Kidney tubule cell (primary cell): Measurements from ENCODE around the gene DCLK1.
A peak's percentile ranks its signal among the peaks of the same experiment; 100 is the strongest.

Source experiments
- DNase-seq: peaks from one replicate; pipeline ENCODE4 v3.0.0-alpha.2; 2018; ENCODE audit warnings: low spot score

DCLK1 gene

GRCh38 chr13:36038785-36039555 is 92.2 kb downstream of the DCLK1 start:
- DNase-seq = peak; percentile 41

DNA sequence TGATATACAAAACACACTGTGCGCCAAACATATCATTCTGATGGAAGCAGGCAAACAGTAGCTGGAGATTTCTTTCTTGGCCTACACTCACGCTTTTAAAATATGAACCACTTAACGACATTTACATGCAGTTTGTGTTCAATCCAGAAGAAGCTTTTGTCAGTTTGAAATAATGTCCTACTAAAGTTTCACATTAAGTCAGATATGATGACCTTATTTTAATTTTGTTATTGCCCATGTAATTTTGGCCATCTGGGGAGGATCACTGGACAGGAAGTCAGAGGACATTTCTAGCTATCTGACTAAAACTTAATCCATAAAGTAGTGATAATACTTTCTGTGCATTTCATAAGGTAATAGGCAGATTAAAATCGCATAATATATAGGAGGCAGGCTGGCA is 98.1 kb downstream of the DCLK1 start:
- DNase-seq = no peak

DNA sequence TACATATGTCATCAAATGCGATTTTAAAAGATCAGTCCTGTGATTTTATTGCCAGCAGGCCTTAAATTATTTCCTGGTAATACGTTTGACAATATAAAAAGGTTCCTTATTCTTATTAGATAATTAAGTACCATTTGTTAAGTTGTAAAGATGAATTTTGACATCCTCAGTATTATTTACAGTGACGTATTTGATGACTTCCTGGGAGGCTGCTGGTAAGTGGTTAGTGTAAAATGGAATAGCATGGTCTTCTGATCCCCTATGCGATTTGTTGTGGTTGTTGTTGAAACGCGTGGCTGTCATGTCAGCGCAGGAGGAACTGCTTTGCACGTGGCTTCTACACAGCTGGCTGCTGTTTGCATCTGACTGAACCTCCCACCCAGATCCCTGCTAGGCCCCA is 99.7 kb downstream of the DCLK1 start:
- DNase-seq = no peak

DNA sequence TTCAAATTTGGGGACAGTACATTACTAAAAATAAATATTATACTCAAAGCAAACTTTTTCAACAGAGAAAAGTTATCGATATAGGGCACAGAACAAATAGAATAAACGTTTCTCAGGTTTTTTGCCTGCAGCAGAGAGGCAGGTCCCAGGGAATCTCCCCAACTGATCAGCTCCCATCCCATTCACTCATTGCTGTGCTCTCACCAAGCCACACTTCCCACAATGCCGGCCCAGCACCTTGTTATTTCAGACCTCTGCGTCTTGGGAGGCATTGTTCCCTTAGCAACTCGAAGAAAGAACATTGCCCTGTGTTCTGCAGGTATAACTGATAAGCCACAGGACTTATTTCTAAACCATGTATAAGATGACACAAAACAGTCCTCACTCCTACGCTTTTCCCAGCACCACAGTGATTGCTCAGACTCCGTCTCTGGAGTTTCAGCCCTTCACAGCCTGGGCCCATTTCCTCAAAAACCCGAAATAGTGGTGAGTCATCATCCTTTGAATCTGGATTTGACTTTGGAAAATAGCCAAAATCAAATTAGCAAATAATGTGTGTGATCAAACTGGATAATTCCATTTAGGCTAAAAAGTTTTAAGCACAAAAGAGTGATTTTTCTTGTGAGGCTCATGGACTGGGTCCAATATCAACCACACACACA is 100.4 kb downstream of the DCLK1 start:
- DNase-seq = no peak

- DNase-seq = no peak
Measured at GRCh38 chr13:36029166-36029565, 102.0 kb downstream of the DCLK1 start.

DNA sequence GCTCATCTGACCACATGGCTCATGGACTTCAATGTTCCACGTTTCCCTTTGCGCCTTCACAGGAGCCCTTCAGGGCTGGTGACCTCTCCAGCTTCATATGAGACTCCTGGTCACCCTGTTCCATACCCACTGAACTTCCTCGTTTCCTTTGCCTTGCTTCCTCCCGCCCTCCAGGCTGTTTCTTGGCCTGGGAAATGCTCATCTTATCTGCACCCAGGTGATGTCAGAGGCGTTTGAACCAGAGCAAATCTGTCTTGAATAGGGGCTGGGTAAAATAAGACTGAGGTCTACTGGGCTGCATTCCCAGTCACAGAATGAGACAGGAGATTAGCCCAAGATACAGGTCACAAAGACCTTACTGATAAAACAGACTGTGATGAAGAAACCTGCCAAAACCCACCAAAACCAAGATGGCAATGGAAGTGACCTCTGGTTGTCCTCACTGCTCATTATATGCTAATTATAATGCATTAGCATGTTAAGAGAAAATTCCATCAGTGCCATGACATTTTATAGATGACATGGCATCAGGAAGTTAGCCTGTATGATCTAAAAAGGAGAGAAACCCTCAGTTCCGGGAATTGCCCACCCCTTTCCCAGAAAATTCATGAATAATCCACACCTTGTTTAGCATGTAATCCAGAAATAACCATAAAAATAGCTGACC is 102.7 kb downstream of the DCLK1 start:
- DNase-seq = no peak

GRCh38 chr13:36026531-36026930 is 104.7 kb downstream of the DCLK1 start:
- DNase-seq = no peak

DNA sequence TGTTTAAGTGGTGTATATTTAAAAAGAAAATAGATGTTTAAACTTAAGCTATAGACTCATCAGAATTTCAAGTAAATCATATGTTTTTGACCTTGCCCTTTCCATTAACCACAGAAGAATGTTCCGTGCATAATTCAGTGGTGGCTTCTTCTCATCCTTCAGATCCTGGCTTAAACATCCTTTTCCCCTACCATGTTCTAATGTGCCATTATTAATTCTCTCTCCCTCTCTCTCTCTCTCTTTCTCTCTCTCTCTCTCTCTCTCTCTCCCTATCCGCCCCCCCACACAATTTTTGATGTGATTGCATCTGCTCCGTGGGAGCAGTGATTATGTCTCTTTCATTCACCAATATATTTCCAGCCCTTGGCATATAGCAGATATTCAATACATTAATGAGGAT is 116.4 kb downstream of the DCLK1 start:
- DNase-seq = no peak

- no peak for DNase-seq
Measured at GRCh38 chr13:36006894-36007675, 124.1 kb downstream of the DCLK1 start.

GRCh38 chr13:36006347-36006746 is 124.8 kb downstream of the DCLK1 start:
- DNase-seq = no peak

GRCh38 chr13:36001561-36001960 is 129.6 kb downstream of the DCLK1 start:
- no peak for DNase-seq

- no peak for DNase-seq
Measured at GRCh38 chr13:36000028-36000427, 131.2 kb downstream of the DCLK1 start.

DNA sequence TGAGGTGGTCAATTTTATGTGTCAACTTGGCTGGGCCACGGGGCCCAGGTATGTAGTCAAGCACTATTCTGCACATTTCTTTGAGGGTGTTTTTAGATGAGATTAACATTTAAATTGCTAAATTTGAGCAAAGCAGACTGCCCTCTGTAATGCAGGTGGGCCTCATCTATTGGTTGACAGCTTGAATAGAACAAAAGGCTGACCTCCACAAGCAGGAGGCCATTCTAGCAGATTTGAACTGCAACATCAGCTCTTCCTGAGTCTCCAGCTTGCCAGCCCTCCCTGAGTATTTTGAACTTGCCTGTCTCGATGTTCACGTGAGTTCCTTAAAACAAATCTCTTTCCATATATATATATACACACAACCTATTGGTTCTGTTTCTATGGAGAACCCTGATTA is 134.8 kb downstream of the DCLK1 start:
- no peak for DNase-seq

GRCh38 chr13:35995136-35995535 is 136.0 kb downstream of the DCLK1 start:
- no peak for DNase-seq

- peak; percentile 68 for DNase-seq
Measured at GRCh38 chr13:35994131-35994966, 136.8 kb downstream of the DCLK1 start.

- DNase-seq = no peak
Measured at GRCh38 chr13:35993686-35994085, 137.5 kb downstream of the DCLK1 start.

- no peak for DNase-seq
Measured at GRCh38 chr13:35992964-35993363, 138.2 kb downstream of the DCLK1 start.

- DNase-seq = no peak
Measured at GRCh38 chr13:35990196-35990595, 141.0 kb downstream of the DCLK1 start.

DNA sequence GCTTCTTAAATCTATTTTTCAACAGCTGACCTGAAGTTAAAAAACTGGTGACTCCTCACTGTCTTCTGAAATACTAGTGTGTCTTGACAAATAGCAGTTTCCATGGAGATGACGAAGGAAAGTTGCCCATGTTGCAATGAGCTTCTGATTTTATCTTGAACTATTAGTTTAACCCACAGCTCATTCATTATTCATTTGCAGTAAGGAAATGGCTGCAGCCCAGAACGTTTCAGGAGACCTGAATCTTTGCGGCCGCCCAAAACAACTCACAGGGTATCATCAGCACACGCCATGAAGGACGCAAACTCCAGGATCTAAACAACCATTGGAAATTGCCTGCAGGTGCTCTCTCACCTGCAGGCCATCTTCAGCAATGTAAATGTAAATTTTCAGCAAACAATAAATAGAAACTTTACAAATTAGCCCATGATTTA is 142.5 kb downstream of the DCLK1 start:
- DNase-seq = no peak

DNA sequence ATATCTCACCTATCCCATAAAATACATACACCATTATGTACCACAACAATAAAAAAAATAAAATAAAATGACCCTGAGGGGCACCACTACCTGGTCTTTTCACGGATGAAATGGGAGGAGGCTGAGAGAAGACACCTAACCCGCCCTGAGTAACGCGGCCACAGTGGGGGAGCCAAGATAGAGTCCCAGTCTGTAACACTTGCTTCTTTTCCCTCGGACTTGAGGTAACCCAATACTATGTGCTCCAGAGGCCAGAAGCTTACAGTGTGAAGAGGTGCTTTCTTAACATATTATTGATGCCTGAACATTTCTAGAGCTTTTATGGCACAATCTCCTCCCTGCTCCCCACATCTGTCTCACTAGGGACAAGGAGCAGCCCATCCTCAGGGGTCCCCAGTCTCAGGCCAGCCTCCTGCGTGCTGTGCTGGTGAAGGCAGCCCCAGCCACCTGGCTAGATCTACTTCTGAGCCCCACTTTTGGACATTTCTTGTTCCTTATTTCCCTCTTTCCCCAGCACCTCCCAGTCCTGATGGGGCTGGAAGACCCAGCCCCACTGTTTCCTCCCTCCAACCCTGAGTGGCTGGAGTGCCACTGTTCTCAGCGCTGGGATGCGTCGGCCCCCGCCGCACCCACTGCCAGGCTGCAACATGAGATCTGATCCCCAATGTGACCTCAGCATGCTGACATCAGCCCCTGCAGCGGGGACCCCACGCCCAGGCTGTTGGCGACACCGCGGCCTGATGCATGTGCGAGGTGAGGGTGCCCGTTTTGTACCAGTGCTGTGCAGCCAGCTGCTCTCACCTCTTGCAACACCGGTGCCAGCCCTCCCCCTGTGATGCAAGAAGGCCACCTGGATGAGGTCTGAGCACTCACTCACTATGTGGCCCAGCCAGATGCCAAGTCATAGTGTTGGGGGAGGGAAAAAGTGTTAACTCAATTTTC is 143.3 kb downstream of the DCLK1 start:
- DNase-seq = no peak
